HG03064 (cell line): Measurements from ENCODE around the gene SLC2A3.
A peak's percentile ranks its signal among the peaks of the same experiment; 100 is the strongest.
"Not testable (repeated sequence)": the region's sequence is repeated elsewhere in the genome, so short reads cannot be mapped to it uniquely, and the experiment has no call there.

ENCODE experiments used
- ATAC-seq: cut with Tn5 transposase; IDR thresholded peaks from one replicate; pipeline ENCODE4 v1.9.1; 2021; ENCODE audit warnings: low read depth; ENCODE audit not compliant: unreplicated experiment

The SLC2A3 gene

DNA sequence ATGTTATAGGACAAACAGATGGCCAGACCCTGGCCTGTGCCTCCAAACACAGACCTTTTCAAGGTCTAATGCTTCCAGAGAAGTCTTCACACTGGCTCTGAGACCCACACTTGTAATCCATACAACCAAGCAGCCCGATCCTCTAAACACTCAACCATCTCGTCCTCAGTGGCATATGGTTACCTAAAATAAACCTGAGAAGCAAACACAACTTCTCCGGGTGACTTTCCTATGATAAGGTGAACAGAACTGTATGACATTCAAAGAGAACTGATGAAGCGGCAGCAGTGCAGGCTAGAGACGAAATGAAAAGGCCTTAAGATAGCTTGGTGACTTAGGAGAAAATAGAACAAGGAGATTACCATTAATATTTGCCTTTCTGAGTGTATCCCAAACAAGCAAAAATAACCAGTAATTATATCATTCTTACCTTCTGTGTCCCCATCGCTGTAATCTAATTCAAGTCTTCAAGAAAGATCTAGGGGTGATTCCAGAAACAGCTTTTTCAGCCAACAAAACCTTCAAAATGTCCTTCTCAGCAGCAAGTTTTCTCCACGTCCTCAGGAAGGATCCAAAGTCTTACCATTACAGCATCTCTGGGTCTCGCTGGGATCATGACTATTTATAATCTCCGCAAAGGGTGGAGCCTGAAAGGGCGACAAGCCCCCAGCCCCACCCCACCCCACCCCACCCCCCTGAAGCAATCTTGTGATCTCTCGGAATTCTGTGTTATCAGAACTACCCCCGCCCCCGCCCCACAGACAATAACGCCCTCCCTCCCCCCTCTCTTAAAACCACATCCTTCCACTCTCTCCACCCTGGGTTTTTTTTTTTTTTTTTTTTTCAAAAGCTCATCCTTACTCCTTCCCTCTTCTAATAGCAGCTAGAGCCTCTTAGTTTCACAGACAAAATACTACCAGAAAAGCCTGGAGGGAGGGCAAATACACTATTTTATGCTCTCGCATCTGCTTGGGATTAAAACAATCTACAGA is at the start of gene SLC2A3:
Gene SLC2A3, minus strand, starts transcription at position 598 of the 992 bp plus-strand sequence. Its CDS starts 153 bp downstream, at position 445.
- no peak for ATAC-seq

DNA sequence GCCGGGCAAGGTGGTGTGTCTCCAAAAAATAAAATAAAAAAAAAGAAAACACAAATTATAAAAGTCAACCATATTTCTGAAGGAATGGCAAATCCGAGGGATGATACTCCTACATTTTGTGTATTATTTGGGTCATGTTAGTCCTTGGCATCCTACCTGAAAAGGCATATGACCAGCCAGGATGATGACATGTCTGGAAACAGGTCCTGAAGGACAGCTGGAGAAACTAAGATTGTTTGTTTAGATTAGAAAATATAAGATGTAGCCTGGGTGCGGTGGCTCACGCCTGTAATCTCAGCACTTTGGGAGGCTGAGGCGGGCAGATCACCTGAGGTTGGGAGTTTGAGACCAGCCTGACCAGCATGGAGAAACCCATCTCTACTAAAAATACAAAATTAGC is 48.9 kb upstream of the SLC2A3 start:
- no peak for ATAC-seq

GRCh38 chr12:7983460-7983859 is 47.5 kb upstream of the SLC2A3 start:
- ATAC-seq: not testable (repeated sequence)

- ATAC-seq: not testable (repeated sequence)
Observed at GRCh38 chr12:7983019-7983418, 47.0 kb upstream of the SLC2A3 start.

GRCh38 chr12:7982332-7982735 is 46.3 kb upstream of the SLC2A3 start:
- not testable (repeated sequence) for ATAC-seq

DNA sequence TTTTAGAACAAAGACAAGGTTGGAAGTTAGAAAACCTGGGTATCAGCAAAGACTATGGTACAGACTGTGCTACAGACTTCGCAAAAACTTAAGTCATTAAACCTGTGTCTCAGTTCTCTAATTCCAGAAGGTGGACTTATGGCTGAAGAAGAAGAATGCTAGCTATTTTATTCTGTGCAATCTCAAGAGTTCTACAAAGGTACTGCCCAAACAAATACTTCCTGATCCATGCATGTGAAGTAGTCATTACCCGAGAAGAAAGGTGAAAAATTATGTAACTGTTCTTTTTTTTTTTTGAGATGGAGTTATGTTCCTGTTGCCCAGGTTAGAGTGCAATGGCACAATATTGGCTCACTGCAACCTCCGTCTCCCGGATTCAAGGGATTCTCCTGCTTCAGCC is 45.5 kb upstream of the SLC2A3 start:
- no peak for ATAC-seq

GRCh38 chr12:7977351-7978124 is 41.6 kb upstream of the SLC2A3 start:
- ATAC-seq: peak; percentile 68

GRCh38 chr12:7973457-7973825 is 37.5 kb upstream of the SLC2A3 start:
- no peak for ATAC-seq

DNA sequence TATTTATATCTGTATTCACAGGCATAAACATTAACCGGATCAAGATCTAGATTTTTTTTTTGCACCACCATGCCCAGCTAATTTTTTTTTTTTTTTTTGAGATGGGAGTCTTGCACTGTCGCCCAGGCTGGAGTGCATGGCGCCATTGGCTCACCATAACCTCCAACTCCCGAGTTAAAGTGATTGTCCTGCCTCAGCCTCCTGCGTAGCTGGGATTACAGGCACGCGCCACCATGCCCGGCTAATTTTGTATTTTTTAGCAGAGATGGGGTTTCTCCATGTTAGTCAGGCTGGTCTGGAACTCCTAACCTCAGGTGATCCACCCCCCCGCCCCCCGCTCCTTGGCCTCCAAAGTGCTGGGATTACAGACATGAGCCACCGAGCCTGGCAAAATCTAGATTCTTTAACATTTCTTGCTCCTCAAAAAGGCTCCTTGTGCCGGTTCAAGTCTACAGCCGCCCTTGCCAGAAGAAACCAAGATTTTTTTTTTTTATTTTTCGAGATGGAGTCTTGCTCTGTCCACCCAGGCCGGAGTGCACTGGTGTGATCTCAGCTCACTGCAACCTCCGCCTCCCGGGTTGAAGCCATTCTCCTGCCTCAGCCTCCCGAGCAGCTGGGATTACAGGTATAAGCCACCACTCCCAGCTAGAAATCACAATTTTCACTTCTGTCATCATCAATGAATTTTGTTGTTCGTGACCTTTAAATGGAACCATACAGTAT is 36.9 kb upstream of the SLC2A3 start:
- ATAC-seq: no peak

DNA sequence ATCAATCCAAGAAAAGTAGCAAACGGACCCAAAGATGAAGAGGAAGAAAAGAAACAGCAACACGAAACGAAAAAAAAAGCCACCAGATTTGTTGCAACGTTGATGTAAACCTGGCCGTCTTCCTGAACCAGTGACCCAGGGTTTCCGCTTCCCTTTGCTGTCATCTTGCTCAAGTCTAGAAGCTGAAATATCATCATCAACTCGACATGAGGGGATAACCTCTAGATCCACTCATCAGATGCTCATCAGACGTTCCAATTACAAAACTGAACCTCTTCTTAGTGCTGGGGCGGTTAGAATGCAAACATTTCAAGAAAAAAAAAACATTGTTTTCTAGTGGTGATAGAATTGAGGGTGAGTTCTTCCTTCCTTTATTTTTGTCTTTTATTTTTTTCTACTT is 36.3 kb upstream of the SLC2A3 start:
- ATAC-seq: not testable (repeated sequence)

DNA sequence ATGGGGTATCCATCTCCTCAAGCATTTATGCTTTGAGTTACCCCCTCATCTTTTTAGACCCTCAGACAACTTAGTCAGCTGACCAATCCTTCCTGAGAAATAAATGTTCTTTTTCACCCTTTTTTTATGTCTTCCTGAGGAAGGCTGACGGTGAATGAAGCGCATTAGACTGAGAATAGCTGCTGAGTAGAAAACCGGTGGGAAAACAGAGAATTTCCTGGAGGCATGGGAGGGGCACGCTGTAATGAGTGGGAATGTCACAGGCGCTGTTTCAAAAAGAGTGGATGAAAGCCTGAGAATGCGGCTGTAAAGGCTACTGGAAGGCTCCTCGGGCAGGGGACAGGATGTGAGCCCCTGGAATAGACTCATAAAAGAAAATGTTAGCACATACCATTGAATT is 35.8 kb upstream of the SLC2A3 start:
- not testable (repeated sequence) for ATAC-seq

GRCh38 chr12:7970475-7971252 is 34.7 kb upstream of the SLC2A3 start:
- peak; percentile 75 for ATAC-seq

DNA sequence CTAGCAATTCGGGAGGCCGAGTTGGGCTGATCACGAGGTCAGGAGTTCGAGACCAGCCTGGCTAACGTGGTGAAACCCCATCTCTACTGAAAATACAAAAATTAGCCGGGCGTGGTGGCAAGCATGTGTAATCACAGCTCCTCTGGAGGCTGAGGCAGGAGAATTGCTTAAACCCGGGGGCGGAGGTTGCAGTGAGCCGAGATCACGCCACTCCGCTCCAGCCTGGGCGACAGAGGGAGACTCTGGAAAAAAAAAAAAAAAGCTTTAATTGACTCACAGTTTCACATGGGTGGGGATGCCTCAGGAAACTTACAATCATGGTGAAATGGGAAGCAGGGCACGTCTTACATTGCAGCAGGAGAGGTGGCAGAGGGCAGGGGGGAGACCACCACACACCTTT is 30.6 kb upstream of the SLC2A3 start:
- ATAC-seq: no peak

DNA sequence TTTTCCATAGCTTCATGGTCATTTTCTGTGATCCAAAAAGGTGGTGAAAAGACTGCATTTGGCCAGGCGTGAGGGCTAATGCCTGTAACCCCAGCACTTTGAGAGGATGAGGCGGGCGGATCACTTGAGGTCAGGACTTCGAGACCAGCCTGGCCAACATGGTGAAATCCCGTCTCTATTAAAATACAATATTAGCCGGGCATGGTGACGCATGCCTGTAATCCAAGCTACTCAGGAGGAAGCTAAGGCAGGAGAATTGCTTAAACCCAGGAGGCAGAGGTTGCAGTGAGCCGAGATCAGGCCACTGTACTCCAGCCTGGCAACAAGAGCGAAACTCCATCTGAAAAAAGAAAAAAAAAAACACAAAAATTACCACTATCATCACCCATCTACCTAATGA is 28.7 kb upstream of the SLC2A3 start:
- ATAC-seq: not testable (repeated sequence)

- no peak for ATAC-seq
Observed at GRCh38 chr12:7961395-7962178, 25.6 kb upstream of the SLC2A3 start.

DNA sequence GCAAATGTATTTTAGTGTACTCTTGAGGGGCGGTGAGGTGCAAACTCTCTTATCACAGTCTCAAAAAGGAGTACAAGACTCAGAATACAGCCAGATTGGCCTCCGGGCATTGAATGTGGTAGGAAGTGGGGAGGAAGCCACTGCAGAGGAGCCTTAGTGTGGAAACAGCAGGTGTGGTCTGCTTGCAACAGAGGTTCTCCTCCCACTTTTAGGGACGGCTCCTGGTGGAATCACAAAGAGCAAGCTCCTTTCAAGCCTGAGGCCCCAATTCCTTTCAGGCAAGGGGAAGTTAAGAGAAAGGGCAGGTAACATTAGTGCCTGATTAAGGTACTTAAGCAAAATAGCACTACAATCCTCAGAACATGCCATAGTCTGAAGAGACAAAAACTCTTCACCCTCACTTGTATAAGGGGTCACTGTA is 23.7 kb upstream of the SLC2A3 start:
- no peak for ATAC-seq

- ATAC-seq: no peak
Observed at GRCh38 chr12:7959278-7959677, 23.3 kb upstream of the SLC2A3 start.

GRCh38 chr12:7954877-7955276 is 18.9 kb upstream of the SLC2A3 start:
- ATAC-seq: not testable (repeated sequence)

DNA sequence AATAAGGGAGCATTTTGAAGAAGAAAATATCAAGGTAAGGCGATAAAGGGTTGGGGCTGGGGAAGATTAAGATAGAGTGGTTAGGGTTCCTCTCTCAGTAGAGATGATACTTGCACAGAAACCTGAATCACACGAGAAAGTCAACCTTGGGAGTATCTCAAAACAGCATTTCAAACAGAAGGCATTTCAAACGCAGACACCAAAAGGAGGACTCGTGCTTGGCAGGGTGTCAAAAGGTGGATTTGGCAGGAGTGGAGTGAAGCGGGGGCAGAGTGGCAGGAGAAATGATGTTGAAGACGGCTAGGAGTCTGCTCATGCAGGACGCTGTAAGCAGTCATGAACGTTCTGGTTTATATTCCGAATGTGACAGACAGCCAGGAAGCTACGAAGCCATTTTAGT is 18.4 kb upstream of the SLC2A3 start:
- ATAC-seq: not testable (repeated sequence)
